ENCODE results near the gene MGAT3.
A peak's percentile ranks its signal among the peaks of the same experiment; 100 is the strongest.
"Not testable (repeated sequence)": the region's sequence is repeated elsewhere in the genome, so short reads cannot be mapped to it uniquely, and the experiment has no call there.

Gene MGAT3

DNA sequence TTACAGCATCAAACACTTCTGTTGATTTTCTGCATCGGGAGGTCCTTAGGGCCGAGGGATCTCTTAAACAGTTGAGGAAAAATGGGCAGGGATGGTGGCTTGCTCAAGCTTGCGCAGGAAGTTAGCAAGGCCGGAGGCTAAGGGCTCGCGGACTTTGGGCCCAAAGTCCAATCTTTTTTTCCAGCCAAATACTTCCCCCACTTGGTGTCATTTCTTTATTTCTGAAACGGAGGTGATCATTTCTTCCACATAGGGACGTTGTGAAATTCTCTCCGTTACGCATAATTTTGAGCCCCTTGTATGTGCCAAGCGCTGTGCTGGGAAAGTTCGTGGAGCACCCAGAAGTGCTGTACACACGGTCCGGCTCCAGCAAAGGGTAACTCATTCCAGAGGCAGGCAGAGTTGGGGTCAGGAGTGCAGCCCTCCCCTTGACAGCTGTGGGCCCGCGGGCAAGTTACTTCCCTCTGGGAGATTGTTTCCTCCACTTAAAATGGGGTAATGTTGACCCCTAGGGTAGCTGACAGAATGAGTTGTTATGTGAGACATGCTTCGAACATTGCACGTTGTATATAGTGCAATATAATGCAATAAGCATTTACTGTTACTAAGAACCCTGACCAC lies 46.1 kb downstream of the MGAT3 start:
- in situ Hi-C loops (cut with MboI; ENCODE audit: low sequenced_read_pairs) = no loop called here
- no peak for DNase-seq (ENCODE audit: low spot score in 2 of 2)
- peaks cover 10% of the 10 kb centered on the region for H3K4me1 ChIP-seq
- H3K27me3 ChIP-seq (ENCODE audit: low read depth) = no peaks in the 10 kb centered on the region
- peaks cover 53% of the 10 kb centered on the region for H3K36me3 ChIP-seq (replicated peaks)
- peak overlapping the region; percentile 86 for H3K4me3 ChIP-seq
- no peaks in the 10 kb centered on the region for H3K9me3 ChIP-seq

DNA sequence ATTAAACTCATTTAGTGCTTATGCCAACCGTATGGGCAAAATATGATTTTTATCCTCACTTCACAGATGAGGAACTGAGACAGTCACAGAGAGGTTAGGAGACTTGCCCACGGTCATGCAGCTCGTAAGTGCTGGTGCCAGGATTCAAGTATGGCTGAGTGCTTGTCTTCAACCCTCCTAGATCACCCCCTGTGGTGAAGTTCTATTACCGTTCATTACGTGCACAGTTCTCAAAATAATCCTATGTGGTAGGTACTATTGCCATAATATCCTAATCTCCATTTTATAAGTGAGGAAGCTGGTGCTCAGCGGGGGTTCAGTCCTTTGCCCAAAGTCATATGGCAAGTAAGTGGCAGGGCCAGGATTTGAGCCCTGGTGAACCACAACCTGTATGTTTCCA lies 46.8 kb downstream of the MGAT3 start:
- H3K4me1 ChIP-seq = peaks cover 10% of the 10 kb centered on the region
- DNase-seq (ENCODE audit: low spot score in 2 of 2) = no peak
- in situ Hi-C loops (cut with MboI; ENCODE audit: low sequenced_read_pairs) = no loop called here
- peak overlapping the region; percentile 86 for H3K4me3 ChIP-seq
- H3K27me3 ChIP-seq (ENCODE audit: low read depth) = no peaks in the 10 kb centered on the region
- H3K9me3 ChIP-seq = no peaks in the 10 kb centered on the region
- peaks cover 60% of the 10 kb centered on the region for H3K36me3 ChIP-seq (replicated peaks)

DNA sequence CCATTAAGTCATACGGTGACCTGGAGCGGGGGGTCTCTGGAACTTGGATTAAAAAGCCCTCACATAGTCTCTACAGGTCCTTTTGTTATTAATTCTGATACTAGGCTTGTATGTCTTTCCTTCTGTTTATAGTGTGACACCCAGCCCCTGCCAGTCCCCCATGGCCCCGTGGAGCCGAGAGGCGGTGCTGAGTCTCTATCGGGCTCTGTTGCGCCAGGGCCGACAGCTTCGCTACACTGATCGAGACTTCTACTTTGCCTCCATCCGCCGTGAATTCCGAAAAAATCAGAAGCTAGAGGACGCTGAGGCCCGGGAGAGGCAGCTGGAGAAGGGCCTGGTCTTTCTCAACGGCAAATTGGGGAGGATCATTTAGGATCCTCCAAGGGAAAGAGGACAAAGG lies 47.3 kb downstream of the MGAT3 start:
- DNase-seq (ENCODE audit: low spot score in 2 of 2) = no peak
- in situ Hi-C loops (cut with MboI; ENCODE audit: low sequenced_read_pairs) = no loop called here
- H3K4me3 ChIP-seq = no peak overlapping the region
- peaks cover 10% of the 10 kb centered on the region for H3K4me1 ChIP-seq
- H3K27me3 ChIP-seq (ENCODE audit: low read depth) = no peaks in the 10 kb centered on the region
- no peaks in the 10 kb centered on the region for H3K9me3 ChIP-seq
- peaks cover 62% of the 10 kb centered on the region for H3K36me3 ChIP-seq (replicated peaks)

DNA sequence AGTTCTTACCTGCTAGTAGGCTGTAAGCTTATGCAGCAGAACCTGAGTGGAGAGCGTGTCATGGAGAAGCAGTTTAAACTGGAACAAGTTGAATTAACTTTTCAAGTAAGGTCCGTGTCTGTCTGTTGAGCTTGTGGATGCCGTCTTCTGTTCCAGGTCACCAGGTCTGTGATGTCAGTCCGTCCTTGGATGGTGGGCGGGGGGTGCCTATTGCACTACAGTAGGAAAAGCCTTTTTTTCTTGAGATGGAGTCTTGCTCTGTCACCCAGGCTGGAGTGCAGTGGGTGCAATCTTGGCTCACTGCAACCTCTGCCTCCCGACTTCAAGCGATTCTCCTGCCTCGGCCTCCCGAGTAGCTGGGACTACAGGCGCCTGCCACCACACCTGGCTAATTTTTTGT lies 50.2 kb downstream of the MGAT3 start:
- in situ Hi-C loops (cut with MboI; ENCODE audit: low sequenced_read_pairs); H3K4me3 ChIP-seq; H3K9me3 ChIP-seq; H3K27me3 ChIP-seq (ENCODE audit: low read depth); H3K4me1 ChIP-seq; DNase-seq (ENCODE audit: low spot score in 2 of 2): not testable (repeated sequence)
- H3K36me3 ChIP-seq (replicated peaks) = peaks cover 89% of the 10 kb centered on the region

DNA sequence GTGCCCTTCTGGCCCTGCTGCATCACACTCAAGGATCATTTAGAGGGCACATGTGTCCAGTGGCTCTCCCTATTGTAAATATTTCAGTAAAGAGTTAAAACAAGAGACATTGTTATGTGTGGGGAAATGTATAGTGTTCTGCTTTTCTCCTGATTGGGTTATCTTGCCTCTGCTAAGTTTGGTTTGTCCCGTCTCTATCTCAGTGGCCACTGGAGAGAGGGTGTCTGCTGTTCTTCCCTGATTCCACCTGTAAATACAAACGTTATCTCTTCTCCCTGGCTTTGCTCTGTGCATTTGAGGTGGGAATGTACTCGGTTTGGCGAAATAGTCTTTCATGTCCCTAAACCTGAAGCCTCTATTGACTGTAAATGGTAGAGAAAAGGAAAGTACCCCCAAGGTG lies 51.6 kb downstream of the MGAT3 start:
- no peaks in the 10 kb centered on the region for H3K27me3 ChIP-seq (ENCODE audit: low read depth)

DNA sequence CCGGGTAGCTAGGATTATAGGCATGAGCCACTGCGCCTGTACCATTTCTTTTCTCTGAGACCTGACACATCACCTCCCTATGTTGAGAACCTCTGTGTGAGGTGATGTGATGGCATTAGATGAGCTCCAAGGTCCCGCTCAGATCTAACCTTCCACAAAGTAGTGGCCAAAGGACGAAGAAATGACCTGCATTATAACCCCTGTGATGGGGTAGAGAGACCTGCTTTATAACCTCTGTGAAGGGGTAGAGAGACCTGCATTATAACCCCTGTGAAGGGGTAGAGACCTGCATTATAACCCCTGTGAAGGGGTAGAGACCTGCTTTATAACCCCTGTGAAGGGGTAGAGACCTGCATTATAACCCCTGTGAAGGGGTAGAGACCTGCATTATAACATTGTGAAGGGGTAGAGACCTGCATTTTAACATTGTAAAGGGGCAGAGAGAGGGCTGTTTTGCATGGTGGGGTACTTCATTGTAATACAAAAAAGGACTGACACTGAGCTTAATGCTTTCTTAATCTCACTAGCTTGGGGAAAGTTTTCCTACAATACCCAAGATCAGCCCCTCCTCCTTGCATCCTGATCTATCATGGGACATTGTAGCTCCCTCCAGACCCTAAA lies 53.8 kb downstream of the MGAT3 start:
- Histone ChIP-seq H3K4me1 (no peaks in the 10 kb centered on the region), H3K4me3 (no peak overlapping the region), H3K36me3 (replicated peaks) (peaks cover 93% of the 10 kb centered on the region), H3K9me3 (no peaks in the 10 kb centered on the region), H3K27me3 (ENCODE audit: low read depth) (no peaks in the 10 kb centered on the region)
- in situ Hi-C loops (cut with MboI; ENCODE audit: low sequenced_read_pairs) = no loop called here
- no peak for DNase-seq (ENCODE audit: low spot score in 2 of 2)

More for the DNA sequence above, 51.6 kb downstream of the MGAT3 start:
- Histone ChIP-seq H3K4me3 (no peak overlapping the region), H3K9me3 (no peaks in the 10 kb centered on the region), H3K36me3 (replicated peaks) (peaks cover 93% of the 10 kb centered on the region), H3K4me1 (peaks cover 4% of the 10 kb centered on the region)
- in situ Hi-C loops (cut with MboI; ENCODE audit: low sequenced_read_pairs) = no loop called here
- DNase-seq (ENCODE audit: low spot score in 2 of 2) = no peak

DNA sequence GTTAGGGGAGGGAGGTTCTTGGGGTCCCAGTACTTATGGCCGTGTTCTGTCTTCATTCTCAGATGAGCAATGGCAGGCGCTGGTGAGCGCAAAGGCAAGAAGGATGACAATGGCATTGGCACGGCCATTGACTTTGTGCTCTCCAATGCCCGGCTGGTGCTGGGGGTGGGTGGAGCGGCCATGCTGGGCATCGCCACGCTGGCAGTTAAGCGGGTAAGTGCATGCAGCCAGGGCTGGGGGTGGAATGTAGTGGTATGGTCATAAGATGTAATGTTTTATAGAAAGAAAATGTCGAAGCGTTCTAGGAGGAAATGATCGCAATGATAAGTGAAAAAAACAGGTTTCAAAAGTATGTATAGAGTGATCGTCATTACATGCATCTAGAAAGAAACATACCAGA lies 54.4 kb downstream of the MGAT3 start:
- Histone ChIP-seq H3K36me3 (replicated peaks) (peaks cover 89% of the 10 kb centered on the region), H3K4me1 (no peaks in the 10 kb centered on the region), H3K9me3 (no peaks in the 10 kb centered on the region), H3K27me3 (ENCODE audit: low read depth) (no peaks in the 10 kb centered on the region), H3K4me3 (no peak overlapping the region)
- DNase-seq (ENCODE audit: low spot score in 2 of 2) = no peak
- in situ Hi-C loops (cut with MboI; ENCODE audit: low sequenced_read_pairs) = no loop called here

DNA sequence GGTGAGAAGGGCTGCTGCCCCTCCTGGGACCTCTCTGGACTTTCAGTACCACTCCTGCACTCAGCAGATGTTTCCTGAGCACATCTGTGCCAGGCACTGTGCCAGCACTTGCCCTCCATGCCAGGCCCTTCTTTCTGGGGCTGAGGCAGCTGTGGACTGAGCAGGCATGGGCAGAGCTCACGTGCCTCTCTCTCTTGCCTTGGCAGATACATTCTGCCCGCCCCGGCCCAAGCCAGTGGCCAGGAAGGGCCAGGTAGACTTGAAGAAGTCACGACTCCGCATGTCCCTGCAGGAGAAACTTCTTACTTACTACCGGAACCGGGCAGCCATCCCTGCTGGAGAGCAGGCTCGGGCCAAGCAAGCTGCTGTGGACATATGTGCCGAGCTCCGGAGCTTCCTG lies 55.2 kb downstream of the MGAT3 start:
- no peaks in the 10 kb centered on the region for H3K4me1 ChIP-seq
- no peaks in the 10 kb centered on the region for H3K9me3 ChIP-seq
- H3K36me3 ChIP-seq (replicated peaks) = peaks cover 85% of the 10 kb centered on the region
- in situ Hi-C loops (cut with MboI; ENCODE audit: low sequenced_read_pairs) = no loop called here
- no peak overlapping the region for H3K4me3 ChIP-seq
- no peaks in the 10 kb centered on the region for H3K27me3 ChIP-seq (ENCODE audit: low read depth)
- no peak for DNase-seq (ENCODE audit: low spot score in 2 of 2)

DNA sequence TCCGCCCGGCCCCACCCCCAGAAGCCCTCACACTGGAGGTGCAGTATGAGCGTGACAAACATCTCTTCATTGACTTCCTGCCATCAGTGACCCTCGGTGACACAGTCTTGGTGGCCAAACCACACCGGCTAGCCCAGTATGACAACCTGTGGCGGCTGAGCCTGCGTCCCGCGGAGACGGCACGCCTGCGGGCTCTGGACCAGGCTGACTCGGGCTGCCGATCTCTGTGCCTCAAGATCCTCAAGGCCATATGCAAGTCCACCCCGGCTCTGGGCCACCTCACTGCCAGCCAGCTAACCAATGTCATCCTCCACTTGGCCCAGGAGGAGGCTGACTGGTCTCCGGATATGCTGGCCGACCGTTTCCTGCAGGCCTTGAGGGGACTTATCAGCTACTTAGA lies 57.0 kb downstream of the MGAT3 start:
- DNase-seq (ENCODE audit: low spot score in 2 of 2) = no peak
- Histone ChIP-seq H3K9me3 (no peaks in the 10 kb centered on the region), H3K4me3 (no peak overlapping the region), H3K36me3 (replicated peaks) (peaks cover 71% of the 10 kb centered on the region), H3K27me3 (ENCODE audit: low read depth) (no peaks in the 10 kb centered on the region), H3K4me1 (peaks cover 4% of the 10 kb centered on the region)
- in situ Hi-C loops (cut with MboI; ENCODE audit: low sequenced_read_pairs) = no loop called here

DNA sequence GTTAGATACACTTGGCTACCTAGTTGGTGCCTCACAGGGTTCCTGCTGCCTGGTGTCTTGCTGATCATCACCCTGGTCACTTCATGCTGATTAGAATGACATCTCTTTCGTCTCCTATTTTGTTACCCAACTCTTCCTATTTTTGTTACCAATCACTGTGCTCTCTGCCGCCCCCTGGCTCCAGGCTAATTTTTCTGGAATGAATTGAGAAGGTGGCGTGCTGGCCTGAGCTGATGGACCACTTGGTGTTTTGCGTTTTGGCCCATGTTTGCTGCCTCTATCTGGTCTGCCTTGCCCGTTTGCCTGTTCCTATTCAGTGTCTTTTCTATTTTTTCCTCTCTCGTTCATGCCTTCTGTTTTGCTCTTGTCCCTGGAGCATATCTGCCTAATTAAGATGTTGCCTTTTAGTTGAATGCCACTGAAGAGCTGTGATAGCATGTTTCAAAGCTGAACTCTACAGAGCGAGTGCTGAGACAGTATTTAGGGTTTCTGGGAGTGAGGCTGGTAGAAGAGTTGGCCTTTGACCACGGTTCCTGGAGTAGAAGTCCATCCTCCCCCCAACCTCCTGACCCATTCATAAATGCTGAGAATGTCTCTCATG lies 57.7 kb downstream of the MGAT3 start:
- in situ Hi-C loops (cut with MboI; ENCODE audit: low sequenced_read_pairs) = no loop called here
- H3K36me3 ChIP-seq (replicated peaks) = peaks cover 66% of the 10 kb centered on the region
- no peaks in the 10 kb centered on the region for H3K9me3 ChIP-seq
- no peak overlapping the region for H3K4me3 ChIP-seq
- DNase-seq (ENCODE audit: low spot score in 2 of 2) = peak in 1 of 2 experiments; percentile 74
- H3K27me3 ChIP-seq (ENCODE audit: low read depth) = no peaks in the 10 kb centered on the region
- H3K4me1 ChIP-seq = peaks cover 6% of the 10 kb centered on the region

DNA sequence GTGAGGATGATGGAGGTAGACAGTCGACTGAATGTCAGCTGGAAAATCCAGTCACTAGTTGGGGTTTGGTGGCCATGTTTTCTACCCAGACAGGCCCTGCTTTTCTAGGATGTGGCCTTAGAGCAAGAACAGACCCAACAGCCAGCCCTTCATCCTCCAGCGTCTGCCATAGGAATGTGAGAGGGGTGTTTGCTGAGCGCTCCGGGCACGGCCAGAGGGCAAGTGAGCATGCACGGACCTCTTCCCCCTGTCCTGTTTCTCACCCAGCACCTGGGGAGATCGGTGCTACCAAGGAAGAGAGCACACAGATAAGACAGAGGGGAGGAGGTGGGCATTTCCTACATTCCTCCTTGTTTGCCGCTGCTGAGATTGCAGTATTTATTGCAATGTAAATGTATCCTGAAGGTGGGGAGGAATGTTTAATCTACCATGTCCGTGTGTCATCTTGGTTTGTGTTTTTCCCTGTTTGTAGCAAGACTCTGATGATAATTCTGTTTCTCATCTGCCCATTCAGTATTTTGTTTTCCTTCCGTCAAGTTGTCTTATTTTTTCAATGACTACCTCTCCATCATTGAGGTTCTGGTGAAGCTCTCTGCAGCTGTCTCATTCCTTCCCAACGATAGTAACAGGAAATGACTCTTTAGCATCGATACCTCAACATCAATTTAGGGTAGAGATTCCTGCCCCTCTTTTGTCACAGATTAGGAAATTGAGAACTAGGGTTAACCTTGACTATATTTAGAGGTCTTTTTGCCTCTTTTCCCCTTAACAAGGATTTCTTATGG lies 58.6 kb downstream of the MGAT3 start:
- H3K27me3 ChIP-seq (ENCODE audit: low read depth) = no peaks in the 10 kb centered on the region

DNA sequence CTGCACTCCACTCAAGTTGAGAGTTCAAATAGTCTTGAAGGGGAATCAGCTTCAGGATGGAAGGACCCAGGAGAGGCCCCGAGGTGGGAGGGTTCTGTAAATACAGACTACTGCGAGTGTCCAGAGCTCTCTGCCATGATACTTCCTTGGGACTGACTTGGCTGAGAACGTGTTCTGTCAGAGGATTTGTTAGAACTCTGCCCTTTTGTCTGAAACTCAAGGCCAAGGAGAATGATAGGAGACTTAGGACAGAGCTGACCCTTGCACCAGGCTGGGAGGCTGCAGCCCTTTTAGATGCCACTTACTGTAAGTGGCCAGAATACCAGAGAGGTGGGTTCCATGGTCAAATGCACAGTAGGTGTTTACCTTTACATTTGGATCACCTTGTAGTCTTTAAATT lies 60.7 kb downstream of the MGAT3 start:
- H3K36me3 ChIP-seq (replicated peaks) = peaks cover 62% of the 10 kb centered on the region
- no peak overlapping the region for H3K4me3 ChIP-seq
- peaks cover 6% of the 10 kb centered on the region for H3K4me1 ChIP-seq
- in situ Hi-C loops (cut with MboI; ENCODE audit: low sequenced_read_pairs) = no loop called here
- no peak for DNase-seq (ENCODE audit: low spot score in 2 of 2)
- no peaks in the 10 kb centered on the region; the same call in 1 of the 2 replicates for H3K9me3 ChIP-seq
- no peaks in the 10 kb centered on the region for H3K27me3 ChIP-seq (ENCODE audit: low read depth)

More for the DNA sequence above, 58.6 kb downstream of the MGAT3 start:
- Histone ChIP-seq H3K4me1 (peaks cover 6% of the 10 kb centered on the region), H3K4me3 (no peak overlapping the region), H3K9me3 (no peaks in the 10 kb centered on the region), H3K36me3 (replicated peaks) (peaks cover 59% of the 10 kb centered on the region)
- no peak for DNase-seq (ENCODE audit: low spot score in 2 of 2)
- in situ Hi-C loops (cut with MboI; ENCODE audit: low sequenced_read_pairs) = no loop called here

DNA sequence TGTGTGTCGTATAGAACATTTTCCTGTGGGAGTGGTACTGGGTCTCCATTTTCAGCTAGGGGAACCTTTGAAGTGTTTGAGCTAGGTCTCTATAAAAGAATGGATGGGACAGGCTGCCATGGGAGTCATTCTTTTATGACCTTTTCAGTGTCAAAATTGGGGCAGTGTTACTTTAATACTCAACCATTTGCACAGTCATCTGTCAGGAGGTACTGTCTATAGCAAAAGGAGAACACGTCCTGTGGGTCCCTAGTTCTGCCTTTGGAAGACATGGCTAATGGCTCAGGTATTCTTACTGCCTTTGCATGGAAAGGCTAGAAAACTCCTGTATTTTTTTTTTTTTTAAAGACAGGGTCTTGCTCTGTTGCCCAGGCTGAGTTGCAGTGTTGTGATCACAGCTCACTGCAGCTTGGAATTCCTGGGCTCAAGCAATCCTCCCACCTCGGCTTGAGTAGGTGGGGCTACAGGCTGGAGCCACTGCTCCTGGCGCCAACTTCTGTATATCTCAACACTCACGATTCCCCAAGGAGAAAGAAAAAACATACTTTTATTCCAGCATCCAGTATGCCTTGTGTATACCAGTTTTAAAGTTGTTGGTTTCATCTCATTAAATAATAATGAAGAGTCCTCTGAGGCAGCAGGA lies 61.5 kb downstream of the MGAT3 start:
- no peaks in the 10 kb centered on the region; the same call in 1 of the 2 replicates for H3K9me3 ChIP-seq
- no peak for DNase-seq (ENCODE audit: low spot score in 2 of 2)
- H3K27me3 ChIP-seq (ENCODE audit: low read depth) = no peaks in the 10 kb centered on the region
- peaks cover 63% of the 10 kb centered on the region for H3K36me3 ChIP-seq (replicated peaks)
- in situ Hi-C loops (cut with MboI; ENCODE audit: low sequenced_read_pairs) = no loop called here
- H3K4me3 ChIP-seq = peak overlapping the region; percentile 100; the same call in 1 of the 2 replicates
- H3K4me1 ChIP-seq = peaks cover 10% of the 10 kb centered on the region

Data from HAP-1 (cell line).